GM19395 (cell line): Measurements from ENCODE around the gene DUOX1.

Source experiments
- ATAC-seq: cut with Tn5 transposase; IDR thresholded peaks from one replicate; pipeline ENCODE4 v1.9.1; 2021; ENCODE audit warnings: mild to moderate bottlenecking, moderate library complexity; ENCODE audit not compliant: unreplicated experiment

The DUOX1 gene

DNA sequence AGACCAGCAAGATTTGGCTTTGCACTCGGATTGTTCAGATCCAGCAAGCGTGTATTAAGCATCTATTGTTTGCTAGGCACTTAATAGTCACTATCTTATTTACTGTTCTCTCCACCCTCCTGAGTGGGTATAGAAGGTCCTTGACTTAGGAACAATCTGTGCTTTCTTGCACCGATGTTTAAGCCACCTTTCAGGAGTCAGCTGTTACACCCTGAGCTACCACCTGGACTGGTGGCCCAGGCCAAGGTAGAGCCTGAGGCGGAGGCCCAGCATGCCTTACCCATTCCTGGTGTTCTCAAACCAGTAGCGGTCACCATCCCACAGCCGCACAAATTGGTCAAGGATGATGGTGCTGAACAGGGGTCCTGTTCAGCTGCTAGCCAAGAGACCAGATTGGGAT, 10.0 kb downstream of the DUOX1 start:
- no peak for ATAC-seq

DNA sequence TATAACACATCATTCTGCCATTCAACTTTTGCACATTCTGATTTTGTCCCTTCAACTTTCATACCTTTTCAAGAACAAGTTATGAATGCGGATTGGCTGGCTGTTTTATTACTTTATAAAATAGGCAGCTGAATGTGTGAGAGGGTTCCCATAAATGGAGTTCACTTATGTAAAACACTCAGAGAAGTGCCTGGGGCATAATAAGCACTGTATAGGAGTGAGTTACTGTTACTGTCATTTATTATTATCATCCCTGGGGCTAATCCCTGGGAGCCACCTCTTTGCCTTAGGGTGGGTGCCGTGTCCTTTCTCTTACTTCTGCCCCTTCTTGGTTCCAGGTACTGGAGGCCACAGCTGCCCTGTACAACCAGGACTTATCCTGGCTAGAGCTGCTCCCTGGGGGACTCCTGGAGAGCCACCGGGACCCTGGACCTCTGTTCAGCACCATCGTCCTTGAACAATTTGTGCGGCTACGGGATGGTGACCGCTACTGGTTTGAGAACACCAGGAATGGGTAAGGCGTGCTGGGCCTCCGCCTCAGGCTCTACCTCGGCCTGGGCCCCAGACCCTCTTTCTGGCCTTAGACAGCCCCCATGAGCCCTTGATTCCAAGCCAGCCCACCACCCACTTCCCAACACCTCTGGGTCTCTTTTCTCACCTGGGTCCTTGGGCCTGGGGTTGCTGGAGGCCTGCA, 10.9 kb downstream of the DUOX1 start:
- no peak for ATAC-seq

GRCh38 chr15:45141386-45141785, 11.6 kb downstream of the DUOX1 start:
- no peak for ATAC-seq

DNA sequence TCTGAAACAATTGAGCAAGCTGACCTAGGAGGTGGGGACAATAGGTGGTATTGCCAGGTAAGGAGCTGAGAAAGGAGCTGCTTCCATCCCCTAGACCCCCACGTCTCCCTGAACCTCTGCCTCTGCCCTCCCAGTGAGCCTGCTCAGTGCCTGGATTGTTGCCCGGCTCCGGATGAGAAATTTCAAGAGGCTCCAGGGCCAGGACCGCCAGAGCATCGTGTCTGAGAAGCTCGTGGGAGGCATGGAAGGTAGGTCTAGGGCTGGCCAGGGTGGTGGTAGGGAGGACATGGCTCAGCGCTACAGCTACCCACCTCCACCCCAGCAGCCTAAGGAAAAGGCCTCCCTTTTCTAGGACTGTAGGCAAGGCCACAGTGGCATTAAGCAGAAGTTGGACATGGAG, 13.3 kb downstream of the DUOX1 start:
- ATAC-seq, result no peak

DNA sequence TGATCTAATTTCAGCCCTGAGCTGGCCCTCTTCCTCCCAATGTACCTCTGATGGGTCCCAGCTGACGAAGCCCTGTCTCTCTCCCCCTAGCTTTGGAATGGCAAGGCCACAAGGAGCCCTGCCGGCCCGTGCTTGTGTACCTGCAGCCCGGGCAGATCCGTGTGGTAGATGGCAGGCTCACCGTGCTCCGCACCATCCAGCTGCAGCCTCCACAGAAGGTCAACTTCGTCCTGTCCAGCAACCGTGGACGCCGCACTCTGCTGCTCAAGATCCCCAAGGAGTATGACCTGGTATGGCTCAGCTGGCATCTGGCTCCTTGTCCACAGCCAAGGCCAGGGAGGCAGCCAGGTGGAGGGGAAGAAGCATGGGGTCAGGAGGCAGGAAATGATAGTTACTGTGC, 14.2 kb downstream of the DUOX1 start:
- no peak for ATAC-seq

DNA sequence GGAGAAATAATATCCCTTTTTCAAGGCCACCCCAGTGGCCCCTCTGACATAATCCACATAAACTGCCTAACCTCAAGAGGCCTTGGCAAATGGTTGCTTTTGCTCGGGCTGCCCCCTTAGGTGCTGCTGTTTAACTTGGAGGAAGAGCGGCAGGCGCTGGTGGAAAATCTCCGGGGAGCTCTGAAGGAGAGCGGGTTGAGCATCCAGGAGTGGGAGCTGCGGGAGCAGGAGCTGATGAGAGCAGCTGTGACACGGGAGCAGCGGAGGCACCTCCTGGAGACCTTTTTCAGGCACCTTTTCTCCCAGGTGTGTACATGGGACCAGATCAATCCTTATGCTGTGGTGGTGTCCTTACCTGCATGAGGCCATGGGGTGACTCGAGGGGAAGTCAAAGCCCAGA, 15.0 kb downstream of the DUOX1 start:
- no peak for ATAC-seq

DNA sequence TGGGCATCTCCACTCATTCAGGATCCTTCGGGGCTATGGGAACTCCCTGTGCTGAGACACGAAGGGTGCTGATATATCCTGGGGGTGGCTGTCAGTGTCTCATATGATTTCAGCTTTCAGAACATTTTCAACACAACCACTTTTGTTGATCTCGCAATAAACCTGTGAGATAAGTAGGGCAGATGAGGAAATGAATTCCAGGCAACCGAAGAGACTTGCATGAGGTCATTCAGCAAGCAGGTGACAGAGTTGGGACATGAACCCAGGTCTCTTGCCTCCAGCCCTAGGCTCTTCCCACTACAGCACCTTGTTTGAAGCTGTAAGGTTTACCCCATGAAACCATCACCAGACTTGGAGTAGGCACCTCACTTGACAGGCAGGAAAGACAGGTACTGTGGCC, 16.6 kb downstream of the DUOX1 start:
- no peak for ATAC-seq

DNA sequence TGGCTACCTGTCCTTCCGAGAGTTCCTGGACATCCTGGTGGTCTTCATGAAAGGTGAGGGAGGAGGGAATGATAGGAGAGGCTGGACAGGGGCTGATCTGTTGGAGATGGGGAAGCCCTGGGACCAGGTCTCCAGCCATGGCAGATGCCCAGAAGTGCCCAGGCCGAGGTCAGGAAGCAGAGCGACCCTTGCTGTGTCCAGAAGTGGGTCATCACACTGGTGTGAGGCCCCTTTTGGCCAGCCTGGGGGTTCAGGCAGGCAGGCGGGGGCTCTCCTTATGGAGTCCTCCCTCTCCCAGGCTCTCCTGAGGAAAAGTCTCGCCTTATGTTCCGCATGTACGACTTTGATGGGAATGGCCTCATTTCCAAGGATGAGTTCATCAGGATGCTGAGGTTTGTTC, 17.8 kb downstream of the DUOX1 start:
- no peak for ATAC-seq

GRCh38 chr15:45148076-45149059, 18.6 kb downstream of the DUOX1 start:
- no peak for ATAC-seq

DNA sequence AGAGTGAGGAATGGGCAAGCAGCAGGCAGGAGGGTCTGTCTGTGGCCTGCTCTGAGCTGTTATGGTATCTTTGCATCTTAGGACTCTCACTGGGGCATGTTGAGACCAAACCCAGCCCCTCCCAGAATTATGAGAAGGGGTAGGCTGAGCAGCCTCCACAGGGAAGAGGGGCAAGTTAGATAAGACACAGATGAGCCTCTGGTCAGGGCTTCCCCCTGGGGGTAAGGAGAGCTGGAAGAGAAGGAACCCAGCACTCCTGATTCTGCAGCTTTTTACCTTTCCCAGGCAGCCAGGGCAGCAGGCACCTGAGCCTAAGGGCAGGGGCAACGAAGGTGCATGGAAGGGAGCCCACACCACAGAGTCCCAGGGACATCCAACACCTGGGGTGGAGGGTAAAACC, 19.3 kb downstream of the DUOX1 start:
- ATAC-seq, result no peak

DNA sequence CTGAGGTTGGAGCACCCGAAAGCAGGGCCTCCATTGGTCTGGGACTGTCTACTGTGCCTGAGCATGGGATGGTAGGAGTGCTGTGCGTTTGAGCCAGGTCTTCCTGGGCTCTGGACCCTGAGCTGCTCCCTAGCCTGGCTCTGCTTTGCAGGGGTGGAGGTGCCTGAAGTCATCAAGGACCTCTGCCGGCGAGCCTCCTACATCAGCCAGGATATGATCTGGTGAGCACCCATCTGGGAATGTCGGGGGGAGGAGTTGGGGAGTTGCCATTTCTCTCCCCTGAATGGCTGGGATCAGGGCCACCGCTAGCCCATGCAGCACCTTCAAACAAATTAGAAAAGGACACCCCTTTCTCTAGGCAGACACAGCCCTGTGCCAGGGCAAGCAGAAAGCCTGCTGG, 20.7 kb downstream of the DUOX1 start:
- no peak for ATAC-seq

DNA sequence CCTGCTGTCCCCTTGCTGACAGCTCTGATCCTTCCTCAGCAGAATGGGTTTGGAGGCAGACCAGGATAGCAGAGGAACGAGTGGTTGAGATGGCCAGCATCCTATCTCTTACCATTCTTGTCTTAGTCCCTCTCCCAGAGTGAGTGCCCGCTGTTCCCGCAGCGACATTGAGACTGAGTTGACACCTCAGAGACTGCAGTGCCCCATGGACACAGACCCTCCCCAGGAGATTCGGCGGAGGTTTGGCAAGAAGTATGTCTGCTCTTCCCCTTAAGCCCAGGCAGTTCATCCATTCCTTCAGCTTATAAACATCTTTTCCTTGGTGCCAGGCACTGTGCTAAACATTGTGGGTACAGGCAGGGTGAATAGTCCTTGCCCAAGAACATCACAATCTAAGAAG, 21.2 kb downstream of the DUOX1 start:
- ATAC-seq, result no peak

GRCh38 chr15:45151998-45152828, 22.4 kb downstream of the DUOX1 start:
- no peak for ATAC-seq

DNA sequence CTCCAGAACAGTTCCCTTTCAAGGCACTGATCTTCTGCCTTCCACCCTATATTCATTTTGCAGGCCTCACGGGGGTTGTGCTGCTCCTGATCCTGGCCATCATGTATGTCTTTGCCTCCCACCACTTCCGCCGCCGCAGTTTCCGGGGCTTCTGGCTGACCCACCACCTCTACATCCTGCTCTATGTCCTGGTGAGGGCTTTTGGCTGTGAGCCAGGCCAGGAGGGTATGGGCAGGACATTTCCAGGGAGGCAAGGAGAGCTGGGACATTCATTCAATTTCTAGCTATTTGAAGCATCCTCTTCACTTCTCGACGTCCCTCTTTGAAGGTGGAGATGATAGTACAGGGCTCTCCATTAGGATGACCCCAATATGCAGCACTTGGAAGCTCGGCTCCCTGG, 25.9 kb downstream of the DUOX1 start:
- no peak for ATAC-seq

DNA sequence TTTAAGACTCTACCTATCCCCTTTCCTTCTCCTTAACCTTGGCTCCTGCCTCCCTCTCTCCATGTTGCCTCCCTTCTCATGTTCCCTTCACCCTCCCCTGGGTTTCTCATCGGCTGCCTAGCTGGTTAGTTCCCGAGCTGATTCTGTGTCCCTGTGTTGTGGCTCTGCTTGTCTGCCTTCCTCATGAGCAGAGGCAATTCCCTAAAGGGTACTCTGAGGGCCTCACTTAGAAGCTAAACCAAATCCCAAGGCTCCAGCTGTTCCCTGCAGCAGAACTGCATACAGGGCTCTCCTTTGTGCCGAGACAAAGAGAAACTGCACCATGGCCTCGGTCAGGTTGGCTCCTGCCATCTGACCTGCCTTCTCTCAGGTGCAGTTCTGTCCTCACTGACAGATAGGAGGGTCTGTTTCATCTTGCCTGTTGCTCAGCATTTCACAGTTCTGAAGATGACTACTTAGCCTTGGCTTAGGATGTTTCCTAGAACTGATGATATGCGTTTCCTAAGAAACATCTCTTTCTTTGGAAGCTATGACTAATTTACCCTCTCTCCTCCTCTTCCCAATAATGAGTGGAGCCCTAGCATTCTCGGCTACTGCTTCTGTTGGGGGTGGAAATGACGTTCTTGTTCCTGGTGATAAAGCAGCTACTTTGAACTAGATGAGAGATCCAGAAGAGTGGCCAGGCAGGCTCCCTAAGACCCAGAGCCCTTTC, 27.1 kb downstream of the DUOX1 start:
- no peak for ATAC-seq

DNA sequence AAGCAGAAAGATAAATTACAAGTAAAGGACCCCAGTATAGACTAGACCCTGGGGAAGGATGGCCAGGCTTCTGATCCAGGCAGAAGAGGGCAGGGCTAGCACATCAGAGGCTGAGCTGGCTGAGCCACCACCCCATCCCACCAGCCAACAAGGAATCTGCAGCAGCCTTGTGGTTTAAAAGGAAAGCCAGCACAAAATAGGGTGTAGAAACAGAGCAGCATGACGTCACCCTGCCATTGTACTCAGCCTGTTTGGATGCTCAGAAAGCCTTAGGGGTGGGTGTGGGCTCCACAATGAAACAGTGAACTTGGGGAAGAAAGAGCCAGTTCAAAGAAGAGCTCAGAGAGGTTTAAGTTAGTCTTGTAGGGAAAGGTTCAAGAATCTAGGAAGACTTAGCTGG, 28.2 kb downstream of the DUOX1 start:
- no peak for ATAC-seq

DNA sequence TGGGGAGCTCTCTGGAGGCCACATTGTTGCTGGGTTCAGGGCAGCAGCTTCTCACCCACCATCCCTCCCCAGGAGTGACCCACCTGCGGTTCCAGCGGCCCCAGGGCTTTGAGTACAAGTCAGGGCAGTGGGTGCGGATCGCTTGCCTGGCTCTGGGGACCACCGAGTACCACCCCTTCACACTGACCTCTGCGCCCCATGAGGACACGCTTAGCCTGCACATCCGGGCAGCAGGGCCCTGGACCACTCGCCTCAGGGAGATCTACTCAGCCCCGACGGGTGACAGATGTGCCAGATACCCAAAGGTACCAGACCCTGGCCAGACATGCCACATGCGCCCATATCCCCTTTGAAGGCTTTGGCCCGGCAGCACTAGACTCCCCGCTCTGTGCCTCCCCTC, 31.9 kb downstream of the DUOX1 start:
- no peak for ATAC-seq

DNA sequence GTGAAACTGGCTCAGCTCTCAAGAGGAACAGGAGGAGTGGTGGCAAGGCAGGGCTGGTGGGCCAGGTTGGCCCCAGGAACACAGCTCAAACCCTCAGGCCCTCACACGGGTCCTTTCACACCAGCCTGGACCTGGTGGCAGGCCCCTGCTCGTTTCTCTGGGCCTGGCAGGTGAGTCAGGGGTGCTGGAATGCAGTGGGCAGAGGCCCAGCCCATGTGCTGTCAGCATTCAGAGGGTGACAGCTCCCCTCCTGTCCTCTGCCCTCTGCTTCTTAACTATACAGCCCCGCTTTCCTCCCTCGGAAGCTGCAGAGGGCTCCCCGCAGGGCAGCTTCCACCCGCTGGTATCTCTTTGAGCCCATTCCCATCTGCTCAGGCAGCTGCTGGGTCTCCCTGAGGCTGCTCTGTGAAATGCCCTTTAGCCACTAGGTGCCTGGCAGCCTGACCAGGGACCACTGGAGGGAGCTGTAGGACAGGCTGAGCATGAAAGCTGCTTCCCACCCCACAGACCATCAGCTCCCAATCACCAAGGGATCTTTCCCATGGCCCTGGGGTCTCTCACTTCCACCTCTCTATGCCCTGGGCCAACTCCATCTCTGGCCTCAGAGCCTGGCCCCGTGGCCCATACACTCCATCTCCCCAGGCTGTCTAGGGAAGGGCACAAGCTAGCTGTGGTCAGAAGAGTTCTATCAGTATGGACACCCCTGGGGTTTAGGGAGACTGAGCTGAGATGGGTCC, 33.1 kb downstream of the DUOX1 start:
- no peak for ATAC-seq

GRCh38 chr15:45163508-45163856, 33.7 kb downstream of the DUOX1 start:
- no peak for ATAC-seq

DNA sequence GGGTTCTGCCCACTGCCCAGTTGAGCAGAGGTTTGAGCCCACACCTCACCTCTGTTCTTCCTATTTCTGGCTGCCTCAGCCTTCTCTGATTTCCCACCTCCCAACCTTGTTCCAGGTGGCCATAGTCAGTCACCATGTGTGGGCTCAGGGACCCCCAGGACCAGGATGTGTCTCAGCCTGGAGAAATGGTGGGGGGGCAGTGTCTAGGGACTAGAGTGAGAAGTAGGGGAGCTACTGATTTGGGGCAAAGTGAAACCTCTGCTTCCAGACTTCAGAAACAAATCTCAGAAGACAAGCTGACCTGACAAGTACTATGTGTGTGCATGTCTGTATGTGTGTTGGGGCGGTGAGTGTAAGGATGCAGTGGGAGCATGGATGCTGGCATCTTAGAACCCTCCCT, 35.1 kb downstream of the DUOX1 start:
- ATAC-seq, result no peak
